ENCODE results near the gene C5AR1. TPM values are rescaled to one million over a fixed set of nuclear protein-coding genes. Genes with fewer than 3 reads are reported as not detected.
A peak's percentile ranks its signal among the peaks of the same experiment; 100 is the strongest.

Gene C5AR1
- polyA plus RNA-seq, 3 donors, result 143 to 1,132 (median 320) TPM

DNA sequence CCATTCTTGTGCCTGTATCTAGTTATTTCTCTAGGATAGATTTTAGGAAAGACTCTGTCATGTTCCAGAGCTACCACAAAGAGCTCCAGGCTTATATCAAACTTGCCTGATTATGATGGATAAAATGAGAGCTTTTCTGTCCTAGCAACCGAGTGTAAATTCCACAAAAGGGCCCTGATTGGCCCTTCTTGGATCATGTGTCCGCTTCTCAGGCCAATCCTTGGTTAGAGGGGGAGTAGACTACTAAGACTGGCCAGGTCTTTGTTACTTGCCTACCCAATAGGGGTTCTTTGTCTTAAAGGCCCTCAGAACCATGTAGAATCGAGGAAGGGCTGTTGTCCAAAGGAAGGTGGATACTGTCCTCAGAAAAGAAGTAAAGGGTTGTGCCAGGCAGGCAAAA lies 41.9 kb downstream of the C5AR1 start:
- intact Hi-C loops (cut with micrococcal nuclease), result loop anchor here in 1 of 2 donors (5.0 kb wide), 1 partner anchor 41 kb away; no protein-coding TSS in a partner anchor
- Mint-ChIP-seq H3K4me1 (peaks cover 44% of the 10 kb centered on the region), H3K27me3 (ENCODE audit: low read depth in 3 of 3) (peaks cover 0 to 3% (median 0%) of the 10 kb centered on the region in 3 donors), H3K9me3 (peaks cover 4 to 17% (median 10%) of the 10 kb centered on the region in 7 donors), H3K4me3 (peak overlapping the region in 1 of 2 donors; percentile 37), H3K27ac (peak overlapping the region; percentile 61 to 100 (median 90)), H3K36me3 (peaks cover 55 to 64% of the 10 kb centered on the region in 2 donors)
- no CpG with 5 or more reads among the region's 3 CpGs for WGBS (ENCODE audit: insufficient coverage)
- TF ChIP-seq, protein P1, sequence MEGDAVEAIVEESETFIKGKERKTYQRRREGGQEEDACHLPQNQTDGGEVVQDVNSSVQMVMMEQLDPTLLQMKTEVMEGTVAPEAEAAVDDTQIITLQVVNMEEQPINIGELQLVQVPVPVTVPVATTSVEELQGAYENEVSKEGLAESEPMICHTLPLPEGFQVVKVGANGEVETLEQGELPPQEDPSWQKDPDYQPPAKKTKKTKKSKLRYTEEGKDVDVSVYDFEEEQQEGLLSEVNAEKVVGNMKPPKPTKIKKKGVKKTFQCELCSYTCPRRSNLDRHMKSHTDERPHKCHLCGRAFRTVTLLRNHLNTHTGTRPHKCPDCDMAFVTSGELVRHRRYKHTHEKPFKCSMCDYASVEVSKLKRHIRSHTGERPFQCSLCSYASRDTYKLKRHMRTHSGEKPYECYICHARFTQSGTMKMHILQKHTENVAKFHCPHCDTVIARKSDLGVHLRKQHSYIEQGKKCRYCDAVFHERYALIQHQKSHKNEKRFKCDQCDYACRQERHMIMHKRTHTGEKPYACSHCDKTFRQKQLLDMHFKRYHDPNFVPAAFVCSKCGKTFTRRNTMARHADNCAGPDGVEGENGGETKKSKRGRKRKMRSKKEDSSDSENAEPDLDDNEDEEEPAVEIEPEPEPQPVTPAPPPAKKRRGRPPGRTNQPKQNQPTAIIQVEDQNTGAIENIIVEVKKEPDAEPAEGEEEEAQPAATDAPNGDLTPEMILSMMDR (IDR thresholded peaks at IDR 0.05), result no peak
- peak overlapping the region; percentile 28 for H3K4me2 ChIP-seq (replicated peaks; ENCODE audit: extremely low read depth, low read length, poor library complexity, severe bottlenecking)
- peaks cover 36 to 47% of the 10 kb centered on the region in 2 donors for H3K36me3 ChIP-seq (replicated peaks in 1 of 2; ENCODE audit: control insufficient read depth in 1 of 2, insufficient read depth in 2 of 2, low read length in 2 of 2)
- peaks cover 8 to 13% of the 10 kb centered on the region in 2 donors for H3K9me3 ChIP-seq (replicated peaks in 1 of 2; ENCODE audit: control insufficient read depth in 1 of 2, insufficient read depth in 1 of 2, low read length in 2 of 2)
- H2AFZ ChIP-seq (ENCODE audit: insufficient read depth, low read depth, low read length, poor library complexity, severe bottlenecking), result no peak overlapping the region
- H3K27me3 ChIP-seq (ENCODE audit: control insufficient read depth in 2 of 2, insufficient read depth in 2 of 2, low read length in 2 of 2), result no peaks in the 10 kb centered on the region
- peaks cover 34 to 48% of the 10 kb centered on the region in 2 donors for H3K4me1 ChIP-seq (ENCODE audit: control insufficient read depth in 1 of 2, insufficient read depth in 2 of 2, low read length in 2 of 2)
- no peaks in the 10 kb centered on the region for H4K20me1 ChIP-seq (ENCODE audit: insufficient read depth, low read length)
- H3K79me2 ChIP-seq (ENCODE audit: insufficient read depth, low read length), result peaks cover 52% of the 10 kb centered on the region
- no peak overlapping the region for H3K9ac ChIP-seq (ENCODE audit: insufficient read depth, low read length, poor library complexity, severe bottlenecking)
- DNase-seq, result peak; percentile 39 to 55 (median 47)
- peak overlapping the region in 1 of 3 experiments; percentile 30 for H3K4me3 ChIP-seq (replicated peaks in 1 of 3; ENCODE audit: low read depth in 2 of 3, low read length in 3 of 3)
- peak overlapping the region in 1 of 2 donors; percentile 63 for H3K27ac ChIP-seq (ENCODE audit: low read depth in 1 of 2, low read length in 2 of 2)

DNA sequence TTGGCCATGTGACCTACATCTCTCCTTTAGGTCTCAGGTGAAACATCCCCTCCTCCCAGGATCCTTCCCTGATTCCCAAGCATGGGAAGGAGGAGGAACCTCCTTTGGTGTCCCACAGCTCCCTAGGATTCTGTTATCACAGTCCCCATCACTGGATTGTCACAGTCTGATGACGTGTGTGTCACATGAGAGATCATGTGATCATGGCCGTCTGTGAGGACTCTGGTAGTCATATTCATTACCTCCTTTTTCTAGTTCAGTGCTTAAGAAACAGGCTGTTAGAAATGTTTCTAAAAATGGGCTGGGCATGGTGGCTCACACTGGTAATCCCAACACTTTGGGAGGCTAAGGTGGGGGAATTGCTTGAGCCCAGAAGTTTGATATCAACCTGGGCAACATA lies 42.4 kb downstream of the C5AR1 start:
- H3K4me3 ChIP-seq (replicated peaks in 1 of 3; ENCODE audit: low read depth in 2 of 3, low read length in 3 of 3), result no peak overlapping the region
- Mint-ChIP-seq H3K4me3 (peak overlapping the region in 1 of 2 donors; percentile 53), H3K27ac (peak overlapping the region; percentile 61 to 100 (median 87)), H3K36me3 (peaks cover 60 to 69% of the 10 kb centered on the region in 2 donors), H3K27me3 (ENCODE audit: low read depth in 3 of 3) (peaks cover 0 to 3% (median 0%) of the 10 kb centered on the region in 3 donors), H3K9me3 (peaks cover 4 to 22% (median 10%) of the 10 kb centered on the region in 7 donors), H3K4me1 (peaks cover 39% of the 10 kb centered on the region)
- H3K79me2 ChIP-seq (ENCODE audit: insufficient read depth, low read length), result peaks cover 52% of the 10 kb centered on the region
- H3K36me3 ChIP-seq (replicated peaks in 1 of 2; ENCODE audit: control insufficient read depth in 1 of 2, insufficient read depth in 2 of 2, low read length in 2 of 2), result peaks cover 41 to 52% of the 10 kb centered on the region in 2 donors
- H3K4me2 ChIP-seq (replicated peaks; ENCODE audit: extremely low read depth, low read length, poor library complexity, severe bottlenecking), result peak overlapping the region; percentile 28
- no peaks in the 10 kb centered on the region for H3K27me3 ChIP-seq (ENCODE audit: control insufficient read depth in 2 of 2, insufficient read depth in 2 of 2, low read length in 2 of 2)
- peak in 2 of 3 donors; percentile 54 to 65 for DNase-seq
- TF ChIP-seq, protein P1 (IDR thresholded peaks at IDR 0.05), result no peak
- no peak overlapping the region for H2AFZ ChIP-seq (ENCODE audit: insufficient read depth, low read depth, low read length, poor library complexity, severe bottlenecking)
- no CpG with 5 or more reads among the region's 2 CpGs for WGBS (ENCODE audit: insufficient coverage)
- H3K9me3 ChIP-seq (replicated peaks in 1 of 2; ENCODE audit: control insufficient read depth in 1 of 2, insufficient read depth in 1 of 2, low read length in 2 of 2), result peaks cover 11 to 19% of the 10 kb centered on the region in 2 donors
- intact Hi-C loops (cut with micrococcal nuclease), result loop anchor here in 1 of 2 donors (5.0 kb wide), 1 partner anchor 40 kb away; no protein-coding TSS in a partner anchor
- H3K27ac ChIP-seq (ENCODE audit: low read depth in 1 of 2, low read length in 2 of 2), result peak overlapping the region in 1 of 2 donors; percentile 63
- H3K9ac ChIP-seq (ENCODE audit: insufficient read depth, low read length, poor library complexity, severe bottlenecking), result no peak overlapping the region
- H3K4me1 ChIP-seq (ENCODE audit: control insufficient read depth in 1 of 2, insufficient read depth in 2 of 2, low read length in 2 of 2), result peaks cover 31 to 42% of the 10 kb centered on the region in 2 donors
- H4K20me1 ChIP-seq (ENCODE audit: insufficient read depth, low read length), result no peaks in the 10 kb centered on the region
